Ramos (cell line): ENCODE data around the gene AGT.
"Not testable (repeated sequence)": the region's sequence is repeated elsewhere in the genome, so short reads cannot be mapped to it uniquely, and the experiment has no call there.

Source experiments
- in situ Hi-C: fragments of 300-500 bp; cut with MboI; formaldehyde crosslinking; loops from one replicate; pipeline ENCODE4 v1.14.3; 2022; ENCODE audit warnings: low sequenced_read_pairs; ENCODE audit not compliant: unreplicated experiment

The AGT gene

GRCh38 chr1:230694991-230695390 is 18.9 kb downstream of the AGT start:
- in situ Hi-C loops = no loop called here

GRCh38 chr1:230694464-230694863 is 19.5 kb downstream of the AGT start:
- in situ Hi-C loops = no loop called here

- in situ Hi-C loops = no loop called here
Measured at GRCh38 chr1:230693777-230694176, 20.1 kb downstream of the AGT start.

- in situ Hi-C loops = no loop called here
Measured at GRCh38 chr1:230693221-230693620, 20.7 kb downstream of the AGT start.

- in situ Hi-C loops = no loop called here
Measured at GRCh38 chr1:230691615-230692014, 22.3 kb downstream of the AGT start.

- in situ Hi-C loops = no loop called here
Measured at GRCh38 chr1:230690101-230690500, 23.8 kb downstream of the AGT start.

- in situ Hi-C loops = no loop called here
Measured at GRCh38 chr1:230686747-230687146, 27.2 kb downstream of the AGT start.

GRCh38 chr1:230684998-230685397 is 28.9 kb downstream of the AGT start:
- in situ Hi-C loops = no loop called here

- in situ Hi-C loops = no loop called here
Measured at GRCh38 chr1:230684146-230684545, 29.8 kb downstream of the AGT start.

- in situ Hi-C loops = no loop called here
Measured at GRCh38 chr1:230682882-230683610, 30.9 kb downstream of the AGT start.

- in situ Hi-C loops = no loop called here
Measured at GRCh38 chr1:230682274-230682673, 31.6 kb downstream of the AGT start.

GRCh38 chr1:230681599-230681998 is 32.3 kb downstream of the AGT start:
- in situ Hi-C loops = no loop called here

GRCh38 chr1:230680300-230681025 is 33.5 kb downstream of the AGT start:
- in situ Hi-C loops = no loop called here

- in situ Hi-C loops = no loop called here
Measured at GRCh38 chr1:230679825-230680224, 34.1 kb downstream of the AGT start.

GRCh38 chr1:230679192-230679591 is 34.7 kb downstream of the AGT start:
- in situ Hi-C loops = no loop called here

GRCh38 chr1:230677200-230677599 is 36.7 kb downstream of the AGT start:
- in situ Hi-C loops = no loop called here

- in situ Hi-C loops = no loop called here
Measured at GRCh38 chr1:230674581-230674980, 39.3 kb downstream of the AGT start.

- in situ Hi-C loops = no loop called here
Measured at GRCh38 chr1:230669543-230669942, 44.4 kb downstream of the AGT start.

GRCh38 chr1:230668227-230668626 is 45.7 kb downstream of the AGT start:
- in situ Hi-C loops = no loop called here

GRCh38 chr1:230661976-230662375 is 51.9 kb downstream of the AGT start:
- in situ Hi-C loops = no loop called here

GRCh38 chr1:230658691-230659090 is 55.2 kb downstream of the AGT start:
- in situ Hi-C loops = no loop called here

- in situ Hi-C loops = not testable (repeated sequence)
Measured at GRCh38 chr1:230658103-230658502, 55.8 kb downstream of the AGT start.
